Measurements from ENCODE around the gene RPTOR. TPM values are rescaled to one million over a fixed set of nuclear protein-coding genes. Genes with fewer than 3 reads are reported as not detected.

Gene RPTOR
- total RNA-seq, 1 donor from 2014 or later, result 18.8 TPM

DNA sequence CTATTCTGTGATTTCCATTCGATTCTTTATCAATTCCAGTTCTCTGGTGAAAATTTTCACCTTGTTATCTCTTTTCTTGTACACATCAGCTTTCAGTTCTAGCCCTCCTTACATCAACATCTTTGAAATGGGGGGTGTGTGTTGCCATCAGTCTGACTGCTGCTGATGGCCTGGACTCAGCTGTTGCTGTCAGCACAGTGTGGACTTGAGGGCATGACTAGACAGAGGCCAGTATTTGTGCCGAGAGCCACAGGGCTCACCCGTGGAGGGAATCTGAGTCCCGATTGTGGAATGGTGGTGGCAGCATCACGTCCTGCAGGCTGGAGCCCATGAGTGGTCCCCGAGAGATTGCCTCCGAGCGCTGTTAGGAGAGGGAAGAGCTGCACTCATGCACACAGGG, 114.2 kb downstream of the RPTOR start:
- DNase-seq (ENCODE audit: low spot score) (no peak), ATAC-seq (no peak)

DNA sequence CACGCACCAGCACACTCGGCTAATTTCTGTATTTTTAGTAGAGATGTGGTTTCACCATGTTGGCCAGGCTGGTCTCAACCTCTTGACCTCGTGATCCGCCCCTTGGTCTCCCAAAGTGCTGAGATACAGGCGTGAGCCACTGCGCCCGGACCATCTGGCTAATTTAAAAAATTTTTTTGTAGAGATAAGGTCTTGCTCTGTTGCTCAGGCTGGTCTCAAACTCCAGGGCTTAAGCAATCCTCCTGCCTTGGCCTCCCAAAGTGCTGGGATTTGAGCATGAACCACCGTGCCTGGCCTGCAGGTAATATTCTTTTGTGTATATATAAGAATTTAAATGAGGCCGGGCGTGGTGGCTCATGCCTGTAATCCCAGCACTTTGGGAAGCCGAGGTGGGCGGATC, 115.0 kb downstream of the RPTOR start:
- ATAC-seq (no peak), DNase-seq (ENCODE audit: low spot score) (no peak)

DNA sequence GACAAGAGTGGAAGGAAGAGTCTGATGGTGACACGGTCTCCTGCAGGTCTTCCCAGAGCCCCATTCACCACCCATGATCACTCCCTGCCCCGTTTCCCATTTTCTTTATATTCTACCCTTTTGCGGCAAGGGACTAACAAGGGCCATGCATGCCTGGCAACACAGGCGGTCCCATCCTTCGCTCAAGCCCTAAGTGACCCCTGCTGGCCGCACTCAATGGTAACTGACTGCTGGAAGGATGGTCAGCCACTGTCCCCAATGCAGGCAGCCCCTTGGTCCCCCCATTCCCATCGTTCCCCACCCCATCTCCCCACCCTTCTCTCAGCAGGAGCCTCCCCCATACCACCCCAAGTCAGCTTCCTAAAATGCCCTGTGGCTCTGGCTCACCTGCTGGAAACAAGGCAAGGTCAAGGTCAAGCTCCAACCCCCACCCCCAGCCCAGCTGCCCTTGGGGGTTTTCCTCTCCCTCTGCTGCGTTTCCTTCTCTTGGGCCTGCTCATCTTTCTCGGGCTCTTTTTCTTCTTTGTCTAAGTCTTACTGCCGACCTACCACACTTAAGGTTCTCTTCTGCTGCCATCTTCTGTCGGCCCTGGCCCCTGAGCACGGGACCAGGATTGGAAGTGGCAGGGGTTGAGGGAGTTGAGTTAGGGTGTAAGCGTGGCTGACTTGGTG, 116.0 kb downstream of the RPTOR start:
- ATAC-seq (no peak), DNase-seq (ENCODE audit: low spot score) (no peak)

DNA sequence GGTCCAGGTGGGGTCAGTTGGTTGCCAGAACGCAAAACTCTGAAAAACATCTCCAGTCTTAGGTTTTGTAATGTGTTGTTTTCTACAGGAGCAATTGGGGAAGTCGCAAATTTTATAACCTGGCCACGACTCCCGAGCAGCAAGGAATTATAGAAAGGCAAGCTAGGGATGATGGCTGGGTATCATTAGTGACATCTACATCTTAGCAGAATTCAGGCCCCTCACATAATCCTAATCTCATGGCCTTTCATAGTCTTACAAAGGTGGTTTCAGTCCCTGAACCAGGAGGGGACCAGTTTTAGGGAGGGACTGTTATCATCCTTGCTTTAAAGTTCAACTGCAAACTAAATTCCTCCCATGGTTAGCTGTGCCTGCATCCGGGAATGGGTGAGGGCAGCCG, 117.9 kb downstream of the RPTOR start:
- ATAC-seq, result no peak
- DNase-seq (ENCODE audit: low spot score), result no peak

- no peak for ATAC-seq
Measured at GRCh38 chr17:80663781-80664206, 119.2 kb downstream of the RPTOR start.

GRCh38 chr17:80664217-80664790, 119.7 kb downstream of the RPTOR start:
- no peak for DNase-seq (ENCODE audit: low spot score)
- no peak for ATAC-seq

More at GRCh38 chr17:80663781-80664206, 119.2 kb downstream of the RPTOR start:
- DNase-seq (ENCODE audit: low spot score), result no peak

- ATAC-seq (no peak), DNase-seq (ENCODE audit: low spot score) (no peak)
Measured at GRCh38 chr17:80665792-80666191, 121.2 kb downstream of the RPTOR start.

GRCh38 chr17:80666867-80667266, 122.2 kb downstream of the RPTOR start:
- ATAC-seq, result no peak
- DNase-seq (ENCODE audit: low spot score), result no peak

DNA sequence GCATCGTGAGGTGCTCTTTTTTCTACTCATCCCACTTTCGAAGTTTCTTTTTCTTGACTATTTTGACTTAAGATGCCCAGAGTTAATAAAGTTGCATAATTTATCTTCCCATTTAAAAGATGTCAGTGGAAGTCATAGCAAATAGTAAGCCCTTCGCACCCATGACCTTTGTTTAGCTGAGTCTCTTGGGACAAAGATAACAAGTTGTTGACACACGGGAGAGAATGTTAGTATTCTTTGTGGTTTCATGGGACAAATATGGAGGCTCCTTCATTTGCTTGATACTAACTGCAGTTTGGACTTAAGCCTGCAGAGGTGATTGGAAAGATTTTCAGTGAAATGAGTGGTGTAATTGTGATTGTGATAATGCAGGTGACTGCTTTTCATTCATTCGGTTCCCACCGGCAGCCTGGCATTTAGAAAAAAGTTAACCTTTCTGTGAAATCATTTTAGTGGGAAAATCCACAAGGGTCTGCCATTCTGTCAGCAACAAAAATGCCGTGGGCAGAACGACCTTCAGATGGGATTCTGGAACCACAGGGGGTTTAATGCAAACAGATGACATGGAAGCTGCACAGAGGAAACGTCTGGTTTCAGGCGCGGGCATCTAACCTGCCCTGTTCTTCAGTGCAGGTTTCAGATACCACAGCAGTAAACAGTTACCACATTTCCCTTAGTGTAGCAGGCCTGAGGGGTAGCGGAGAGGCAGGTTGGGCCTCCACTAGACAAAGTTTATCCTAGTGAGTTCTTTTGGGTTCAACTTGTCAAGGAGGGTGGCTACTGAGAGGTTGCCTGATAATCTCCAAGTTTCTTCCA, 123.0 kb downstream of the RPTOR start:
- ATAC-seq (peak; percentile 13), DNase-seq (ENCODE audit: low spot score) (no peak)

DNA sequence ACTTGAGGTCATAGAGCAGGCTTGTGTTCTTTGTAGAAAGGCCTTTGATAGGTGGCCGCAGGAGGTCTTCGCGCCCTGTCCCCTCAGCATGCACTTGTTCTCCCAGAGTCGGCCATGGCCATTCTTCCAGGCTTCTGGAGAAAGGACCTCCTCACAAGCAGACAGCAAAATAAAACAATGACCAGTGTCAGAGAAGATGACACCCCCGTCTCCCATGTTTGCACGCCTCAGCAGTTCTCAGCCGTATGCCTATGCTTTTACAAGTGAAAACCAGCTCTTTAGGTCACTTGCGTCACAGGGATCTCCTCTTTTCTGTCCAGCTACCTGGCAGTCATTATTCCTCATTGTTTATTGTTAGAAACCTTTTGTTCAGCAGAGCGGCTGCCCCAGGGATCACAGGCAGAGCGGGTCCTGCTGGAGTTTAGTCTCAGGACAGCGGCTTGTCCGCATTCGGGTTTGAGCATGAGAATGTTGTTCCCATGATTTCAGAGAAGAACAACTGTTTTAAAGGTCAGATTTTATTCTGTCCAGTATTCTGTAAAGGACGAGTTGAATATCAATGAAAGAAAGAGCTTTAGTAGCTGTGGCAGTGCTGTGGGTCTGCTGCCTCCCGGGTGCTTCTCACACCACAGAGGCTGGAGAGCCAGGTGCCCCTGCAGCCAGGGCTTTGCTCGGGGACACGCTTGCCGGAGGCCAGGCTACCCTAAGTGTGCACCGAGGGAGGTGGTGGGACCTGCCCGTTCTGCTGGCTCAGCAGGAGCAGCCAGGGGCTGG, 123.9 kb downstream of the RPTOR start:
- no peak for DNase-seq (ENCODE audit: low spot score)

GRCh38 chr17:80671039-80671824, 126.6 kb downstream of the RPTOR start:
- DNase-seq (ENCODE audit: low spot score) (no peak), ATAC-seq (peak; percentile 63)

More for the DNA sequence above, 123.9 kb downstream of the RPTOR start:
- ATAC-seq, result no peak

DNA sequence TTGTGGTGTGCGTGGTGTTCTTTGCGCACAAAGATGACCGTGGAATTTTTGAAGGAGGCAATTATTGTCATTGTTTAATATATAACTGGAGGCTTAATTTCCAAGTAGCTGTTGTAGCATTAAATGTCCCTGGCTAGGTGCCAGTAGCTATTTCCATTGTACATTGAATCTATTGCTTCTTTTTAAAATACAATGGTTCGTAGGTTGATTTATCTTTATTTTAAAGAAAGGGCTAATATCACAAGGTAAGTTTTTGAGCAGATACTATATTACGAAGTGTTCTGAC, 127.1 kb downstream of the RPTOR start:
- ATAC-seq, result no peak
- DNase-seq (ENCODE audit: low spot score), result no peak

DNA sequence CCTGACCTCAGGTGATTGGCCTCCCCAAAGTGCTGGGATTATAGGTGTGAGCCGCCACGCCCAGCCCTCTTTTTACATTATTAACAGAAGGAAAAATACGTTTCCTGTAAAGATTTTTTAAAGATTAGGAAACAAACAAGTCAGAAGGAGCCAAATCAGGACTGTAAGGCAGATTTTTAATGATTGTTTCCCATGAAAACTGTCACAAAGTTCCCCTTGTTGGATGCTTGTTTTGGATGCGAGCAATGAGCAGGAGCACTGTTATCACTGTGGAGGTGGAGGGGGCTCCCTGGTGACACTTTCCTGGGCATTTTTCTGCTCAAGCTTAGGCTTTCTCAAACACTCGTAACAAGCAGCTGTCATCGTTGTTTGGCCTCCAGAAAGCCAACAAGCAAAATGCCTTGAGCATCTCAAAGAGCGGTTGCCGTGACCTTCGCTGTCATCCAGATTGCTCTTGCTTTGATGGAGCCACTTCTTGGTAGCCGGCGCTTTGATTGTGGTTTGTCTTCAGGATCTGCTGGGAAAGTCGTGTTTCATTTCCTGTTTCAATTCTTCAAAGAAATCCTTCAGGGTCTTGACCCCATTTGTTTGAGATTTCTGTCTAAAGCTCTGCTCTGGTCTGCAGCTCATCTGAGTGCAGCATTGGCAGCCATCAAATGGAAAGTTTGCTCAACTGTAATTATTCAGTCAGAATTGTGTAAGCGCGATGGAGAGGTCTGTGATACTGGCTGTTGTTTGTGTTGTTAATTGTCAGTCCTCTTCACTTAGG, 128.7 kb downstream of the RPTOR start:
- no peak for DNase-seq (ENCODE audit: low spot score)
- peak; percentile 43 for ATAC-seq

- no peak for ATAC-seq
- no peak for DNase-seq (ENCODE audit: low spot score)
Measured at GRCh38 chr17:80675438-80676095, 130.9 kb downstream of the RPTOR start.

DNA sequence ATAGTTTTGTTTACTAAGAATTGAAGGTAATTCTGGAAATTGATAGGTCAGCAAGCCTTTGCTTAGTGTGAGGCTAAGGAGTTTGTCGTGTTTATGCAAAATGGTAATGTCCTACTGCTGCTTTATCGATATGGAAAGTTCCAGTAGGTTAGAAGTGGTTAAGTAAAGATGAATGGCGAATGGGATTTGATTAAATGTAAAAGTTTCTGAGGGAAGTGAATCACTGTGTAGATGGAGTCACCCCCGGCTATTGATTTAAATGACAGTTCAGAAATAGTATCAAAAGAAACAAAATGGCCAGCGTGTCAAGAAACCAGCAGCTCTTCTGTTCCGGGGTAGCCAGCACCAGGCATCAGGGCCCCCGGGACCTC, 131.4 kb downstream of the RPTOR start:
- DNase-seq (ENCODE audit: low spot score) (no peak), ATAC-seq (no peak)

- no peak for DNase-seq (ENCODE audit: low spot score)
Measured at GRCh38 chr17:80676564-80676963, 131.9 kb downstream of the RPTOR start.

GRCh38 chr17:80677214-80677756, 132.6 kb downstream of the RPTOR start:
- DNase-seq (ENCODE audit: low spot score) (no peak), ATAC-seq (peak; percentile 36)

More at GRCh38 chr17:80676564-80676963, 131.9 kb downstream of the RPTOR start:
- ATAC-seq, result no peak

DNA sequence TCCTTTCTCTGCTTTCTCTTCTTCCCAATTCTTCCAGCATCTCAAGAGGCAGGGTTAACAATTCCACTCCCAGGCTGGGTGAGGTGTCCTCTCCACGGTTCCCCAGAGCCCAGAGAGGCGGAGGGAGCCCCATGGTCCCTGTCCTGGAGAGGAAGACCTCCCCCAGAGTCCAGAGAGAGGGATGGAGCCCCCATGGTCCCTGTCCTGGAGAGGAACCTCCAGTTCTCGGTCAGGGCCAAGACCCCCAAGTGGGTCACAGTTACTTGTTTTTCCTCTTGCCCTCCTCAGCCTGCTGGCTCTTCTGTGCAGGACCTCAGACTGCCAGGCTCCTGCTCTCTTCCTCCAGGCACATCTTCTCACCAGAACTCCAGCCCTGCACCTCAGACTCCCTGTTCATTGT, 135.2 kb downstream of the RPTOR start:
- ATAC-seq, result no peak
- no peak for DNase-seq (ENCODE audit: low spot score)

DNA sequence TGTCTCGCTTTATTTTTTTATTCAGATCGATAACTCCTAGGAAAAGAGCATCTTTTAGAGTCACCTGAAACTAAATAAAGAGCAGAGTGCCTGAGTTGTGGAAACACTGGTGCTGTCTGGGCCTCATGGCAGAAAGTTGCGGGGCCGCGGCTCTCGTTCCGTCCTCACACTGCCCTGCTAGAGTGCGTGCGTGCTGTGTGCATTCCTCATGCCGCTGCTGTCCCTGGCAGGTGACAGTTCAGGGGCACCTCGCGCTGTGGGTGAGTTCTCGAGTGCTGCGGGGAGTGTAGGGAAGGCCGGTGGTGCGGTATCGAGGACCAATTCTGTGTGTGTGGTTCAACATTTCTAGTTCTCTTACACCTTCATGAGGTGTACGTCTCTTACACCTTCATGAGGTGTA, 136.6 kb downstream of the RPTOR start:
- DNase-seq (ENCODE audit: low spot score) (no peak), ATAC-seq (no peak)
